Smooth muscle cell (in vitro differentiated cells): Measurements from ENCODE around the gene PCGF2. TPM values are rescaled to one million over a fixed set of nuclear protein-coding genes. Genes with fewer than 3 reads are reported as not detected.
"Not testable (repeated sequence)": the region's sequence is repeated elsewhere in the genome, so short reads cannot be mapped to it uniquely, and the experiment has no call there.

ENCODE experiments used
- DNase-seq: peaks from one replicate; lab custom pipeline; 2025; ENCODE audit not compliant: unreplicated experiment; lab: John Stamatoyannopoulos, UW
- H2AFZ ChIP-seq: fragments of 200-600 bp; sonication (generic); 2 replicates; pipeline ENCODE4 v1.6.0; 2016; ENCODE audit warnings: antibody characterized with exemption, low read depth, mild to moderate bottlenecking
- H3F3A ChIP-seq: fragments of 200-600 bp; sonication (generic); 2 replicates; pipeline ENCODE4 v1.6.0; 2017; ENCODE audit warnings: antibody characterized with exemption, low read depth
- H3K27ac ChIP-seq: fragments of 200-600 bp; sonication (generic); 2 replicates; pipeline ENCODE4 v1.5.1; 2016; ENCODE audit warnings: low read depth, mild to moderate bottlenecking
- H3K27me3 ChIP-seq: fragments of 200-600 bp; sonication (generic); 2 replicates; pipeline ENCODE4 v1.6.1; 2016; ENCODE audit warnings: low read depth, mild to moderate bottlenecking
- H3K36me3 ChIP-seq: fragments of 200-600 bp; sonication (generic); 2 replicates; pipeline ENCODE4 v1.5.1; 2016; ENCODE audit warnings: low read depth
- H3K4me1 ChIP-seq: fragments of 200-600 bp; sonication (generic); 2 replicates; pipeline ENCODE4 v1.5.1; 2016; ENCODE audit warnings: low read depth
- H3K4me2 ChIP-seq: fragments of 200-600 bp; sonication (generic); 2 replicates; pipeline ENCODE4 v1.6.0; 2016; ENCODE audit warnings: mild to moderate bottlenecking
- H3K4me3 ChIP-seq: fragments of 200-600 bp; sonication (generic); 2 replicates; pipeline ENCODE4 v1.5.1; 2016; ENCODE audit warnings: mild to moderate bottlenecking
- H3K79me2 ChIP-seq: fragments of 200-600 bp; sonication (generic); 2 replicates; pipeline ENCODE4 v1.6.0; 2016; ENCODE audit warnings: low read depth, mild to moderate bottlenecking
- H3K9ac ChIP-seq: fragments of 200-600 bp; sonication (generic); 2 replicates; pipeline ENCODE4 v1.6.0; 2016; ENCODE audit warnings: low read depth
- H3K9me3 ChIP-seq: fragments of 200-600 bp; sonication (generic); replicated peaks from 2 replicates; pipeline ENCODE4 v1.5.1; 2016; ENCODE audit warnings: low read depth
- H4K20me1 ChIP-seq: fragments of 200-600 bp; sonication (generic); 2 replicates; pipeline ENCODE4 v1.6.0; 2016; ENCODE audit warnings: low read depth
- CTCF ChIP-seq: fragments of 200-600 bp; sonication (generic); IDR thresholded peaks from 2 replicates; pipeline ENCODE4 v1.5.1; 2017; ENCODE audit warnings: borderline replicate concordance, mild to moderate bottlenecking, antibody characterized with exemption; ENCODE audit not compliant: insufficient read depth, poor library complexity, severe bottlenecking
- WGBS: methylation state at CpG from one replicate; pipeline ENCODE4 v1.1.7; 2016; ENCODE audit warnings: low lambda C conversion rate; 5-methylcytosine and 5-hydroxymethylcytosine counted together
- polyA plus RNA-seq: library from polyadenylated mRNA; unstranded; fragments of >200 nt; fragmentation: Nextera tagmentation; extraction: Ambion mirVana; gene quantifications from 2 replicates; pipeline ENCODE4 v1.2.1, GENCODE V29; 2016
- total RNA-seq: library from RNA; depleted of rRNA; stranded (reverse); fragments of >200 nt; gene quantifications from 2 replicates; pipeline ENCODE4 v1.2.3, GENCODE V29; 2014

PCGF2 gene
- total and polyA plus RNA-seq, 2 experiments from 2014 or later = 6.1 to 11.6 TPM

DNA sequence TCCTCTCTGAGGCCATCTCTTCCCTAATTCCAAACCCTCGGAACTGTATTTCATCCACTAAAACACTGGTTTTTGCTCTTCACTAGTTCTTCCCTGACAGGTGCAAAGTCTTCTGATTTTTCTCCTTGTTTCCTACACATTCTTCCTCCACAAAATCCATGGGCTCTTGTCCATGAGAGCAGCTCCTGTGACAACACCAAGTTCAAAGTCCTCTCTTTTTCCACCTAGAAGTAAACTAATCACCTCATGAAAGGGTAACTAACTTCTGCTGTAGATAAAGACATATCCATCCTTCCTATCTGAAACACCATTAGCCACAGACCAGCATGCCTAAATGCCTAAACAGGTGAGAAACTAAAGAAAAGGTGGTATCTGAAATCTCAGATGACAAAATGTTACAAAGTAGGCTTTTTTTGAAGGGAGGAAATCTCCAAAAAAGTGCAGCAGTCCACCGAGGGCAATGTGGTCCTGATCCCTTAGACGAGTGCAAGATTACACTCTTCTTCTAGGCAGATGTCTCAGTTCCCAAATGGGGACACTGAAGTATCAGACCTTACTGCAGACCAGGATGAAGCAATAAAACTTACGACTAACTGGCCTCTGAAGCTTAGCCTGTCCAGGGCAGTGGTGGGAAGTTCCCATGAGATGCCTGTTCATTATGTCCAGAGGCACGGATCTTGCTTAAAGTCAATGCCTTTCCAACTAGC is 48.5 kb upstream of the PCGF2 start:
- Histone ChIP-seq H3K36me3 (no peaks in the 10 kb centered on the region), H3K4me3 (no peak overlapping the region), H3K27me3 (no peaks in the 10 kb centered on the region), H3K9ac (no peak overlapping the region), H3K4me2 (peak overlapping the region; percentile 94), H3F3A (no peaks in the 10 kb centered on the region), H3K79me2 (peaks cover 67% of the 10 kb centered on the region), H3K4me1 (peaks cover 14% of the 10 kb centered on the region), H4K20me1 (peaks cover 70% of the 10 kb centered on the region), H2AFZ (no peak overlapping the region), H3K27ac (no peak overlapping the region), H3K9me3 (no peaks in the 10 kb centered on the region)
- no peak for TF ChIP-seq CTCF
- DNase-seq = no peak
- 78% methylated on average over 5 of the region's 5 CpGs for WGBS

DNA sequence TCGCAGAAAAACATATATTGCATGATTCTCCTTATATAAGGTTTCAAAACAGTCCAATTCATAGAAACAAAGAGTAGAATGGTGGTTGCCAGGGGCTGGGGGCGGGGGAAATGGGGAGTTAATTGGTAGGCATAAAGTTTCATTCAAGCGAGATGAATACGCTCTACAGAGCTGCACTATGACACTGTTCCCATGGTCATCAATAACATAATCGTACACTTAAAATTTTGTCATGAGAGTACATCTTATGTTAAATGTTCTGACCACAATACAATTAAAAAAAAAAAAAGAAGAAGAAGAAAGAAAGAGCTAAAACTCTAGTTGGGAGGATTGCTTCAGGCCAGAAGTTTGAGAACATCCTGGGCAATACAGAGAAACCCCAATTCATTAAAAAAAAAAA is 46.1 kb upstream of the PCGF2 start:
- WGBS = 98% methylated on average over 5 of the region's 5 CpGs
- no peaks in the 10 kb centered on the region for H3K36me3 ChIP-seq
- DNase-seq = no peak

DNA sequence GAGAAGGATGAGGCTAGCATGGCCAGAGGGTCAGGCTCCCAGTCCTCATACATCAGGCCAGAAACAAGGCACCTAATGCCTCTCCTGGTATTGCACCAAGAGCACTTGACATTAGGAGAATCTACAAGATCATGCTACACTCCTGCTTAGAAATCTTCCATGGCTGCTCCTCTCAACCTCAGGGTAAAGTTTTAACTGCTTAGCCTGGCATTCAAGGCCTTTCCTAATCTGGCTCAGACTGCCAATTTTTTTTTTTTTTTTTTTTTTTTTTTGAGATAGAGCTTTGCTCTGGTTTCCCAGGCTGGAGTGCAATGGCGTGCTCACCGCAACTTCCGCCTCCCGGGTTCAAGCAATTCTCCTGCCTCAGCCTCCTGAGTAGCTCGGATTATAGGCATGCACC is 43.0 kb upstream of the PCGF2 start:
- Histone ChIP-seq H3K27me3 (no peaks in the 10 kb centered on the region), H3K36me3 (no peaks in the 10 kb centered on the region), H3K9ac (no peak overlapping the region), H3K79me2 (peaks cover 67% of the 10 kb centered on the region), H3K4me3 (no peak overlapping the region), H3F3A (no peaks in the 10 kb centered on the region), H4K20me1 (peaks cover 95% of the 10 kb centered on the region), H3K4me2 (no peak overlapping the region), H3K4me1 (peaks cover 8% of the 10 kb centered on the region), H3K27ac (no peak overlapping the region), H3K9me3 (no peaks in the 10 kb centered on the region), H2AFZ (no peak overlapping the region)
- no peak for TF ChIP-seq CTCF
- no peak for DNase-seq
- 91% methylated on average over 5 of the region's 5 CpGs for WGBS

More for the DNA sequence above, 46.1 kb upstream of the PCGF2 start:
- H4K20me1 ChIP-seq = peaks cover 94% of the 10 kb centered on the region
- TF ChIP-seq CTCF = no peak
- peaks cover 86% of the 10 kb centered on the region for H3K79me2 ChIP-seq
- H2AFZ ChIP-seq = no peak overlapping the region
- H3K4me1 ChIP-seq = peaks cover 22% of the 10 kb centered on the region
- H3K27ac ChIP-seq = no peak overlapping the region
- H3K9ac ChIP-seq = no peak overlapping the region
- no peaks in the 10 kb centered on the region for H3K9me3 ChIP-seq
- H3F3A ChIP-seq = no peaks in the 10 kb centered on the region
- H3K4me3 ChIP-seq = no peak overlapping the region
- no peak overlapping the region for H3K4me2 ChIP-seq
- H3K27me3 ChIP-seq = no peaks in the 10 kb centered on the region

- H3K27ac ChIP-seq, H3K4me3 ChIP-seq, H3K9me3 ChIP-seq, H3K4me1 ChIP-seq, H3K36me3 ChIP-seq, H3K4me2 ChIP-seq, H2AFZ ChIP-seq, DNase-seq, H3K9ac ChIP-seq, H3F3A ChIP-seq, H3K27me3 ChIP-seq: not testable (repeated sequence)
- peaks cover 95% of the 10 kb centered on the region for H4K20me1 ChIP-seq
- 80% methylated on average over 13 of the region's 13 CpGs for WGBS
- H3K79me2 ChIP-seq = peaks cover 58% of the 10 kb centered on the region
Measured at GRCh38 chr17:38790148-38790707, 42.1 kb upstream of the PCGF2 start.
